ENCODE data around the gene STH.
A peak's percentile ranks its signal among the peaks of the same experiment; 100 is the strongest.
"Not testable (repeated sequence)": the region's sequence is repeated elsewhere in the genome, so short reads cannot be mapped to it uniquely, and the experiment has no call there.

The STH gene

GRCh38 chr17:45987706-45988105, 11.3 kb upstream of the STH start:
- DNase-seq = no peak

DNA sequence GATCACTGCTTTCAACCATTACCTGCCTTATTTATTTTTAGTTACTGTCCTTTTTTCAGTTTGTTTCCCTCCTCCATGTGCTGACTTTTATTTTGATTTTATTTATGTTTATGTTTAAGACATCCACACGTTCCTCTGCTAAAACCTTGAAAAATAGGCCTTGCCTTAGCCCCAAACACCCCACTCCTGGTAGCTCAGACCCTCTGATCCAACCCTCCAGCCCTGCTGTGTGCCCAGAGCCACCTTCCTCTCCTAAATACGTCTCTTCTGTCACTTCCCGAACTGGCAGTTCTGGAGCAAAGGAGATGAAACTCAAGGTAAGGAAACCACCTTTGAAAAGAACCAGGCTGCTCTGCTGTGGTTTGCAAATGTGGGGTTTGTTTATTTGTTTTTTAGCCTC, 9.3 kb upstream of the STH start:
- DNase-seq = no peak

DNA sequence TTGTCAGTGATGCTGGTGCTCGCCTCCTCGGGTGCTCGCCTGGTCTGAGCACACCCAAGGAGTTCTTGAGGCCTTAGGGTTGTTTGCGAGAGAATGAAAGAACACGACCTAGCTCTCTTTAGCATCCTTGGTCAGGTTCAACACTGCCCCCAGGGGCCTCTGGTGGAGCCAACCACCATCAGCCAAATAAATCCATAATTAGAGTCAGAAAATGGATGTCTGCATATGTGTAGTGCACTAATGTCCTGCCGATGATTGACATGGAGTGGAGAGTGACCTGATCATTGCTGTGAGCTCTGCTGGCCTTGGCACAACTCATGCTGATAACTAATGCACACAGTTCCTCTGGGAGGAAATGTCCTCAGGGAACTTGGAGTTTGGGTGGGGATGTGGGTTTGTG, 8.2 kb upstream of the STH start:
- no peak for DNase-seq

GRCh38 chr17:45991341-45991740, 7.7 kb upstream of the STH start:
- no peak for DNase-seq

- DNase-seq = no peak
Measured at GRCh38 chr17:45992175-45992574, 6.9 kb upstream of the STH start.

DNA sequence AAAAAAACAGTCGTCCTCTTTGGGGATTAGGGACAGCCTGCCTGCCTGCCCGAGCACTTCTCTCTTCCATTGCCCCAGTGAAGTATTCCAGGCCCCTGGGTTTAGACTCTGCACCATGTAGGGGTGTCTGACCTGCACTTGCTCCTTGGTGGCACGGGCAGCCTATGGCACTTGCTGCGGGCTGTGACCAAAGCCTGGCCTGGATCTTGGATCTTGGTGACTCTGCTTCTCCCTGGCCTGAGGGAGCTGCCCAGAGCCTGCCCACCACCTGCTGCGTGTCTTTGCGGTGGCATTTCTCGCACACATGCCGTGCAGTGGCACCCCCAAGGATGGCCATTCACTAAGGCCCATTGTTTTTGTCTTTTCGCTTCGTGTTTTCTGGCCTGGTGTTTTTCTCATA, 6.1 kb upstream of the STH start:
- DNase-seq = no peak

- DNase-seq = no peak
Measured at GRCh38 chr17:45993962-45994627, 5.0 kb upstream of the STH start.

DNA sequence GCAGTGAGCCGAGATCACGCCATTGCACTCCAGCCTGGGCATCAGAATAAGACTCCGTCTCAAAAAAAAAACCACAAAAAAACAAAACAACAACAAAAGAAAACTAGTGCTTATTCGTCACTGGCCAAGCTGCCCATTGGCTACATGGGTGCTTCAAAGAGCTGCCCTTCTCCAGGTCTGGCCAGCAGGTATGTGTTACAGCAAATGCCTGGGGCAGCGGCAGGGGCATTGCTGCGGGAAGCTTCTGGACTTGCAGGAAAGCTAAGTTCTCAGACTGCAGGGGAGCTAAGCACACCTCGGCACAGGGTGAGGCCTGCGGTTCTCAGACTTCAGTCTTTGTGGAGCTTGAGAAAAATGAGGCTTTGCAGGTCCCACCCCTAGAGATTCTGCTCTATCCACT, 4.1 kb upstream of the STH start:
- no peak for DNase-seq

DNA sequence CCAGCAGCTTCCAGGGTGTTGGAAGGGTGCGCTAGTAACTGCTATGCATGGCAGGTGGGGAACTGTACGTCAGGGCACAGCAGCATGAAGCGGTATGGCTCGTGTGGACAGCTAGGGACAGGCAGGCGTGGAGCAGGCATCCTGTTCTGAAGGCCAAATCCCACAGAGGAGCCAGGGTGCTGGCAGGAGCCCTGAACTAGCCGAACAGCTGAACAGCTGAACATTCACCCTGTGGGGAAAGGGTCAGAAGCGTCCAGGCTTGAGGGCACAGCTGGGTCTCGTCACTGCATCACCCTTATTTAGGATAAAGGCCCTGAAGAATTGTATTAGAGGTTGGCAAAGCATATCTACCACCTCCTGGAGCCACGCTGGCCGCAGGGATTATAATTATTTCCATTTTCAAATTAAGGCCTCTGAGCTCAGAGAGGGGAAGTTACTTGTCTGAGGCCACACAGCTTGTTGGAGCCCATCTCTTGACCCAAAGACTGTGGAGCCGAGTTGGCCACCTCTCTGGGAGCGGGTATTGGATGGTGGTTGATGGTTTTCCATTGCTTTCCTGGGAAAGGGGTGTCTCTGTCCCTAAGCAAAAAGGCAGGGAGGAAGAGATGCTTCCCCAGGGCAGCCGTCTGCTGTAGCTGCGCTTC, 3.3 kb upstream of the STH start:
- no peak for DNase-seq

DNA sequence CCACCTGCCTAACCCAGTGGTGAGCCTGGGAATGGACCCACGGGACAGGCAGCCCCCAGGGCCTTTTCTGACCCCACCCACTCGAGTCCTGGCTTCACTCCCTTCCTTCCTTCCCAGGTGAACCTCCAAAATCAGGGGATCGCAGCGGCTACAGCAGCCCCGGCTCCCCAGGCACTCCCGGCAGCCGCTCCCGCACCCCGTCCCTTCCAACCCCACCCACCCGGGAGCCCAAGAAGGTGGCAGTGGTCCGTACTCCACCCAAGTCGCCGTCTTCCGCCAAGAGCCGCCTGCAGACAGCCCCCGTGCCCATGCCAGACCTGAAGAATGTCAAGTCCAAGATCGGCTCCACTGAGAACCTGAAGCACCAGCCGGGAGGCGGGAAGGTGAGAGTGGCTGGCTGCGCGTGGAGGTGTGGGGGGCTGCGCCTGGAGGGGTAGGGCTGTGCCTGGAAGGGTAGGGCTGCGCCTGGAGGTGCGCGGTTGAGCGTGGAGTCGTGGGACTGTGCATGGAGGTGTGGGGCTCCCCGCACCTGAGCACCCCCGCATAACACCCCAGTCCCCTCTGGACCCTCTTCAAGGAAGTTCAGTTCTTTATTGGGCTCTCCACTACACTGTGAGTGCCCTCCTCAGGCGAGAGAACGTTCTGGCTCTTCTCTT, 2.6 kb upstream of the STH start:
- DNase-seq = no peak

GRCh38 chr17:45997166-45997565, 1.9 kb upstream of the STH start:
- DNase-seq = no peak

GRCh38 chr17:45997624-45998023, 1.4 kb upstream of the STH start:
- DNase-seq = no peak

- no peak for DNase-seq
Measured at GRCh38 chr17:45999900-46000290, 845 bp downstream of the STH start.

DNA sequence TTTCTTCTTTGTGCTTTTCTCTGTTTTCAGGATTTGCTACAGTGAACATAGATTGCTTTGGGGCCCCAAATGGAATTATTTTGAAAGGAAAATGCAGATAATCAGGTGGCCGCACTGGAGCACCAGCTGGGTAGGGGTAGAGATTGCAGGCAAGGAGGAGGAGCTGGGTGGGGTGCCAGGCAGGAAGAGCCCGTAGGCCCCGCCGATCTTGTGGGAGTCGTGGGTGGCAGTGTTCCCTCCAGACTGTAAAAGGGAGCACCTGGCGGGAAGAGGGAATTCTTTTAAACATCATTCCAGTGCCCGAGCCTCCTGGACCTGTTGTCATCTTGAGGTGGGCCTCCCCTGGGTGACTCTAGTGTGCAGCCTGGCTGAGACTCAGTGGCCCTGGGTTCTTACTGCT, 1.2 kb downstream of the STH start:
- no peak for DNase-seq

DNA sequence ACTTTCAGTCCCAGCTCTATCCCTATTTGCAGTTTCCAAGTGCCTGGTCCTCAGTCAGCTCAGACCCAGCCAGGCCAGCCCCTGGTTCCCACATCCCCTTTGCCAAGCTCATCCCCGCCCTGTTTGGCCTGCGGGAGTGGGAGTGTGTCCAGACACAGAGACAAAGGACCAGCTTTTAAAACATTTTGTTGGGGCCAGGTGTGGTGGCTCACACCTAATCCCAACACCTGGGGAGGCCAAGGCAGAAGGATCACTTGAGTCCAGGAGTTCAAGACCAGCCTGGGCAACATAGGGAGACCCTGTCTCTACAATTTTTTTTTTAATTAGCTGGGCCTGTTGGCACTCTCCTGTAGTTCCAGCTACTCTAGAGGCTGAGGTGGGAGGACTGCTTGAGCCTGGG, 1.7 kb downstream of the STH start:
- no peak for DNase-seq

- no peak for DNase-seq
Measured at GRCh38 chr17:46001390-46002310, 2.6 kb downstream of the STH start.

DNA sequence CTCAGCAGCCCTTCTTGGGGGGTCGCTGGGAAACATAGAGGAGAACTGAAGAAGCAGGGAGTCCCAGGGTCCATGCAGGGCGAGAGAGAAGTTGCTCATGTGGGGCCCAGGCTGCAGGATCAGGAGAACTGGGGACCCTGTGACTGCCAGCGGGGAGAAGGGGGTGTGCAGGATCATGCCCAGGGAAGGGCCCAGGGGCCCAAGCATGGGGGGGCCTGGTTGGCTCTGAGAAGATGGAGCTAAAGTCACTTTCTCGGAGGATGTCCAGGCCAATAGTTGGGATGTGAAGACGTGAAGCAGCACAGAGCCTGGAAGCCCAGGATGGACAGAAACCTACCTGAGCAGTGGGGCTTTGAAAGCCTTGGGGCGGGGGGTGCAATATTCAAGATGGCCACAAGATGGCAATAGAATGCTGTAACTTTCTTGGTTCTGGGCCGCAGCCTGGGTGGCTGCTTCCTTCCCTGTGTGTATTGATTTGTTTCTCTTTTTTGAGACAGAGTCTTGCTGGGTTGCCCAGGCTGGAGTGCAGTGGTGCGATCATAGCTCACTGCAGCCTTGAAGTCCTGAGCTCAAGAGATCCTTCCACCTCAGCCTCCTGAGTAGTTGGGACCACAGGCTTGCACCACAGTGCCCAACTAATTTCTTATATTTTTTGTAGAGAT, 3.4 kb downstream of the STH start:
- peak; percentile 65 for DNase-seq

- DNase-seq = no peak
Measured at GRCh38 chr17:46002973-46003316, 3.9 kb downstream of the STH start.

DNA sequence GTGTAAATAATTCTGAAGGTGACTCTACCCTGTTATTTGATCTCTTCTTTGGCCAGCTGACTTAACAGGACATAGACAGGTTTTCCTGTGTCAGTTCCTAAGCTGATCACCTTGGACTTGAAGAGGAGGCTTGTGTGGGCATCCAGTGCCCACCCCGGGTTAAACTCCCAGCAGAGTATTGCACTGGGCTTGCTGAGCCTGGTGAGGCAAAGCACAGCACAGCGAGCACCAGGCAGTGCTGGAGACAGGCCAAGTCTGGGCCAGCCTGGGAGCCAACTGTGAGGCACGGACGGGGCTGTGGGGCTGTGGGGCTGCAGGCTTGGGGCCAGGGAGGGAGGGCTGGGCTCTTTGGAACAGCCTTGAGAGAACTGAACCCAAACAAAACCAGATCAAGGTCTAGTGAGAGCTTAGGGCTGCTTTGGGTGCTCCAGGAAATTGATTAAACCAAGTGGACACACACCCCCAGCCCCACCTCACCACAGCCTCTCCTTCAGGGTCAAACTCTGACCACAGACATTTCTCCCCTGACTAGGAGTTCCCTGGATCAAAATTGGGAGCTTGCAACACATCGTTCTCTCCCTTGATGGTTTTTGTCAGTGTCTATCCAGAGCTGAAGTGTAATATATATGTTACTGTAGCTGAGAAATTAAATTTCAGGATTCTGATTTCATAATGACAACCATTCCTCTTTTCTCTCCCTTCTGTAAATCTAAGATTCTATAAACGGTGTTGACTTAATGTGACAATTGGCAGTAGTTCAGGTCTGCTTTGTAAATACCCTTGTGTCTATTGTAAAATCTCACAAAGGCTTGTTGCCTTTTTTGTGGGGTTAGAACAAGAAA, 5.1 kb downstream of the STH start:
- no peak for DNase-seq

GRCh38 chr17:46006082-46006481, 7.0 kb downstream of the STH start:
- DNase-seq = not testable (repeated sequence)

DNA sequence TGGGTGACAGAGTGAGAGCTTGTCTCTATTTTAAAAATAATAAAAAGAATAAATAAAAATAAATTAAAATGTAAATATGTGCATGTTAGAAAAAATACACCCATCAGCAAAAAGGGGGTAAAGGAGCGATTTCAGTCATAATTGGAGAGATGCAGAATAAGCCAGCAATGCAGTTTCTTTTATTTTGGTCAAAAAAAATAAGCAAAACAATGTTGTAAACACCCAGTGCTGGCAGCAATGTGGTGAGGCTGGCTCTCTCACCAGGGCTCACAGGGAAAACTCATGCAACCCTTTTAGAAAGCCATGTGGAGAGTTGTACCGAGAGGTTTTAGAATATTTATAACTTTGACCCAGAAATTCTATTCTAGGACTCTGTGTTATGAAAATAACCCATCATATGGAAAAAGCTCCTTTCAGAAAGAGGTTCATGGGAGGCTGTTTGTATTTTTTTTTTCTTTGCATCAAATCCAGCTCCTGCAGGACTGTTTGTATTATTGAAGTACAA, 8.5 kb downstream of the STH start:
- no peak for DNase-seq

- no peak for DNase-seq
Measured at GRCh38 chr17:46008591-46008990, 9.5 kb downstream of the STH start.

Data from hematopoietic multipotent progenitor cell treated with erythropoietin and hydrocortisone succinate and interleukin-3 and kit ligand, for 8 days (in vitro differentiated cells).